Stimulated activated CD4-positive, alpha-beta T cell treated with anti-CD3 and anti-CD28 coated beads, Interleukin-4, amount 100 ng/mL, for 4 hours (primary cell): ENCODE results near the gene LCOR.

ENCODE experiments used
- DNase-seq, 2 experiments: peaks; one replicate each; pipeline ENCODE4 v3.0.0-alpha.2; 2020

Gene LCOR

DNA sequence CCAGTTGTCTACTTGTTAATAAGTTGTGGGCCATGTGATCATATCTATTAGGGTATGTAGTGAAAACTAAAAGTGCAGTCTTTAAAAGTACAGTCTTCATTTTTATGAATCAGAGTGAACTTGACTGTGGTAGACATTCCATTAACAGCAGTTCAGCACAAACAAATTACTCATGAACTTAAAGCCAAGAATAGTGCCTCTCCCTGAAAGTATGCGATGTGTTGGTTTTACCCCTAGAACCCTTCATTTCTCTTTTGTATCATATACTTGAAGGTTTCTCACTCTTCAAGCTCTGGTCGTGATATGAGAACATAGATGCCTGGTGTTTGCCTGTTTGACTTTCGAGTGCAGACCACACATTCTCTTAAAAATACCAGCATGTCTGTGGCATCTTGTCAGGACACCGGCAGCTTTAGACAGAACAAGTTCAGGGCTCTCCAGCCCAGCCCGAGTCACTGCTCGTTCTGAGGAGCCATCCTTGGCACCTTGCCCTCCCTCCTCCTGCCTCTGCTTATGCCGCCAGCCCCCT is 159.3 kb downstream of the LCOR start:
- no peak for DNase-seq

DNA sequence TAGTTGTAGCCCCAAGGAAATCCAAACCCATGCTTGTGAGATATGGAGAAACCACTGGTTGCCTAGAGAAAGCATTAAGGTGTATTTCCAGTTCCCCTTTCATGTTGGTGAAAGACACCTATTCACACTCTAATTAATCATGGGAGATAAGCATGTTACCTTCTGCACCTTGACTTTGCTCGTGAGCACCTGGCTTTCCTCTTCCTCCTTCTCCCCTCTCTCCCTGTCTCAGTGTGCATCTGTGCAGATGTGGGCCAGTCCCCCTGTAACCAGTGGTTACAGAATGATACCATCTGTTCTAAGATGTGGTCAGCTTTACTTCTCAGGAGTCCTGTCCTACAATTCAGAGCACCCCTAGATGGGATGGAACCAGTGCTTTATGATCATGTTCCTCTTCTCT is 160.6 kb downstream of the LCOR start:
- no peak for DNase-seq

DNA sequence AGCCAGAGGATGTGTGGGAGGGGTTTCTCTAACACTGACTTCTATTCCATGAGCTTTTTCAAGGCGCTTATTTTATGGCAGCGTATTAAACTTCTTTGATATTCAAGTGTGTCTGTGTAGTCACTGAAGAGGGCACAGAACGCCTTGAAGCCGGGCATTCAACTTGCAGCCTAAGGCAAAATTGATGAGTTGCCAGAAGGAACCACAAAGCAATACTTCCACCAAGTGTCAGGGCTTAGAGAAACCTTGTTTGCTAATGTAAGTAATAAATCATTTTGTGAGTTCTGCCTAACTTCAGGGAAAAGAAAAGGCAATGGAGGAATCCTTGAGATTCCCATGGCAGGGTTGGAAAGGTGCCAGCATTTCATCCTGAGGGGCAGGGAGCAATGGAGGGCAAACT is 163.8 kb downstream of the LCOR start:
- no peak for DNase-seq

DNA sequence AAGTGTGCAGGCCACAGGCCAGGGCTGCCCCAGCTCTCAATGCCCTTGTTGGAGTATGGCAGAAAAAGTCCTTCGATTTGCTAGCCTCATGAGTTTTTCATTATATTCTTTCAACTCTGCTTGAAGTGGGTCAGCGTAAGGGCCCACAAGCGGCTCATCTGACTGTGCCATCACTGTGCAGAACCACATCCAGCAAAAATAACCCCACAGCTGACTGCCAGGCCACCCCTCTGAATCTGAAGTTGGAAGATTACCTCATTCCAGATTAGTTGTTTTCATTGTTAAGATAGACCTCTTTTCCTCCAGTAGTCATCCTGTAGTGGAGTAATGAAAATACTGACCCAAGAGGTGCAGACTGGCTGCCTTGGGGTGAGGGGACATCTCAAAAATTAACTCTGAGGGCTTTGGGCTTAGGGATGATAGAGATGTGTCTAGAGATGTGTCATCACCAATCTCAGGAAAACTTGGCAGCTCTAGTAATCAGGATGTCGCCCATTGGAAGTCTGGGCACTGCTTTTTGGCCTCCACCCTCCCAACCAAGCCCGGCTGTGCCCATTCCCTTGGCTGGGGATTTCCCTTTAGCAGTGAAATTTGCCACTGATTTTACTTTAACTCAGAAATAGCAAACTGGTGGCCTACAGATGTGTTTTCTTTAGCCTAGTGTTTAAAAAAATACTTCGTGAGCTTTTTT is 164.3 kb downstream of the LCOR start:
- no peak for DNase-seq

DNA sequence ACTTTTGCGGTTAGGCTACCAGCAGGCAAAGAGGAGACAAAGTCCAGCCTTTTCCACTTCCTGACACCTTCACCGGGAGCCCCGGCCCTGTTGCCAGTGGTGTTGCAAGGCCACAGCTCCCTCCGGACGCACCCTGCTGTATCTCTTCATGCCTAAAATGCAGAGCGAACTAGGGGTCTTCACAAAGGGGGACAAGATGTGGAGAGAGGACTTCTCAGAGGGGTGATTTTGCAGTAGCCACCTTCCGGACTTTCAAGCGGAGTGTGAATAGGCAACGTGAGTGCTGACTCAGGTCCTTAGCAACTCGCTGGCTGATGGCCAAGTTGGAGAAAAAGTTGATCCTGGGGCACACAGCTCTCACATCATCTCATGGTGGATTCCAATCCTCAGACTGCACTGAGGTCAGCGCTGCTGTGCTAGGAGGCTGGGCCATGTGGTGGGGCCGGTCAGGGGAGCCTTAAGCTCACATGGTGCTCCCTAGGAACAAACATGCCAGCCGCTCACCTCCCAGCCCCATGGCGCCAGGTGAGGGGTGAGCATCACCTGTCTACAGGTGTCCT is 166.3 kb downstream of the LCOR start:
- no peak for DNase-seq

DNA sequence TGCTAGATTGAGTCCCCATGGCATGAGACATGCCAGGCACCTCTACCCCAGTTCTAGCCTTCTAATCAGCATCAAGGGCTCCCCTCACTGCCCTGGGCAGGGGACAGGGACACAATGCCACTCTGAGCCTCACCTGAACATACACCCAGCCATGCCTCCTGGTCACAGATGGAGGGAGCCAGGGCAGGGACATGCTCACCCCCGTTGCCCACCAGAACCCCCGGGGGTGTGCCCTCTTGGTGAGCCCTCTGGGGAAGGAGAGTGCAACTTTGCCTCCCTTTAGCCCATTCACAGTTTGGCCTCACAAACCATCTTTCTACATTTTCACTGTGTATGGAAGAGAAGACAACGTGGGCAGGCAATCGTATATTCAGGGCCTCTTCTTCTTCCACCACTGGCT is 167.2 kb downstream of the LCOR start:
- DNase-seq: no peak

DNA sequence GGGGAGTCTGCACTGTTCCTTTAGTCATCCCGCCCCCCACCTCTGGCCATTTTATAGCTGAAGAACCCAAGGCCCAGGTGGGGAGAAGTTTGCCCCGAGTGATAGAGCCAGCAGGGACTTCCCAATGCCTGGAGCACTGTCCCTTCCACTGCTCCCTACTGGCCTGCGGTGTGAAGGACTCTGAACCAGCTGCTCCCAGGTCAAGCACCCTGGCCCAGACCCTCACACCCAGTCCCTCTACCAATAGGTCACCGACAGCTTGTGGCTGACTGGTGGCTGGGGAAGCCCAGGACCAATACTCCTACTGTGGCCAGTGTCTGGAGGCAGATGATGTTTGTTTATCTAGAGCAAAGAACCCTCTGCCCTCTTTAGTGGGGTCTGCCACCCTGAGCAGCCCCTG is 167.9 kb downstream of the LCOR start:
- DNase-seq: no peak

- DNase-seq: no peak
Measured at GRCh38 chr10:97000487-97001182, 168.5 kb downstream of the LCOR start.

DNA sequence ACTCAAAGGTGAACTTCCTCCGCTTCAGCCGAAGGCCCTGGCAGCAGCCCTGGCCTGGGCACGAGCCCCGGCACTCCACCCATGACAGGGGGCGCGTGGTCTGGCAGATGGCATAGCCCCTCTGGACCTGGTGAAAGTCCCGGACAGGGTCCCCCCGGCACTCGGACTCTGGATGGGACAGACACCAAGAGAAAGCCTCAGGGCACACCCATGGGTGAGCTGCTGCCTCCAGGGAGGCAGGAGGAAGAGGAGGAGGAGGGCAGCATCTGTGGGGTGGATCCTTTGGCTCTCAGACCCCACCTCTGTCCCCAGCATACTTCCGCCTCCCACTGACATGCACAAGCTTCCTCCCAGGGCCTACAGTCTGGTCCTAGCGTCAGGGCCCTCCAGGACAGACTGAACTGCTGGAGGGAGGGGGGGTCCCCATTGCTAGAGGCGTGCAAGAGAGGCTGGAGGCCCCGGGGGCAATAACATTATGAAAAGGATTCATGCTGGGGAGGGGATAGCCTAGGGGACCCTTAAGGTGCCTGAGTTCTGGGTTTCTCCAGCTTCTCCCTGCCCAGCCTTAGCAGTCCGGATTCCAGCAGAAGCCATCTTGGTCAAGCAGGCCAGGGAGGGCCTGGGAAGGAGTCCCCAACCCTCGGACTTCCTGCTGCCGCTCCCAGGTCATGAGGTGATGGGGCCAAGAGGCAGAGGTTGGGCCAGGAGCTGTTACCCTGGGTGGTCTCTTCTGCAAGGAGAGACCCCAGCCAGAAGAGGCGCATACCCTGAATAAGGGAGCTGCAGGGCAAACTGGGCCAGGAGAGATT is 169.3 kb downstream of the LCOR start:
- no peak for DNase-seq

DNA sequence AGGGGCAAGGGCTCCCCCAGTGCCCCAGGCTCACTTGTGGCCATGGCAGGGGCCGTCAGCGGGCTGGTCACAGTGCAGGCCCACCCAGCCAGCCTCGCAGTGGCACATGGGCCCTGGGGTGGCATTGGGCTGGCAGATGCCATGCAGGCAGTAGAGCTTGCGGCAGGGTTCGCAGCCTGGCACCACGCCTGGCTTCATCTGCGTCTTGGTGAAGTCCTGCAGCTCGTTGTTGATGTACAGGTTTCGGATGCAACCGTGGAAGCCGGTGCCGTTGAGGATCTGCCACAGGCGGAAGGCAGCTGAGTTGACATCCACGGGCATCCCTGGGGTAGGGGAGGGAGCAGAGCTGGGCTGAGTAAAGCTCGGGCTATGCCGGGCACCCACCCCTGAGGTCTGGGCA is 170.6 kb downstream of the LCOR start:
- no peak for DNase-seq

GRCh38 chr10:97003151-97003803 is 171.2 kb downstream of the LCOR start:
- no peak for DNase-seq

DNA sequence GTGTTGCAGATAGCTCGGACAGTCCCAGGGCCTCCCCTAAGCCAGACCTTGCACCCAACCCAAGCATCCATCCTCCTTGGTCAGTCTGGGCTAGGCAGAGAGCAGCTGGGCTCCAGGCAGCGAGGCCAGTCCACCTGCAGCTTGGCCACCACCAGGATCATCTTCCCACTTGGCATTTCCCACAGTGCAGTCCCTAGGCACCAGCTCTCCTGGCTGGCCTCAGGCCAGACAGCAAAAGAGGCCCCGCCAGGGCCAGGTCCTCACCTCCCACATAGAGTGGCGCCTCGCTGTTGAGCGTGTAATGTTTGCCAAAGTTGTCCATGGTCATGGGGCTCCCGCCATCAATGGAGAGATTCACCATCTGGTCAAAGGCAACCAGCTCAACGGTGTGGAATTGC is 171.7 kb downstream of the LCOR start:
- DNase-seq: no peak

DNA sequence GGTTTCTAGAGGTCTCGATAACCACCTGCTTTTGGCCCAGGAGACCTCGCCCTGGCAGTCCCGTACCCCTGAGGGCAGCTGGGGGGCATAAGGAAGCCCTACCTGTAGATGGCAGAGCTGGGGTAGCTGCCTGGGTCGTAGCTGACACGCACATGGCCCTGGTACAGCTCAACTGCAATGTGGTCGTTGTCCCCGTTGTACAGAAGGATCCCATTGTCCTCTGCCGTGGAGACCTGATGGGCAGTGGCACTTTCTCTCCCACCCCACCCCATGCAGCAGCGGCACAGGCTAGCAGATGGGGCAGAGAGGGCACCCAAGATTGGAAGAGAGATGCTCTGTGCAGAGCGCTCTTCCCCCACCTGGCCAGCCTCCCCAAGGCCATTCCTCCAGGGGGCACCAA is 172.5 kb downstream of the LCOR start:
- DNase-seq: no peak

GRCh38 chr10:97005349-97005748 is 173.3 kb downstream of the LCOR start:
- no peak for DNase-seq

DNA sequence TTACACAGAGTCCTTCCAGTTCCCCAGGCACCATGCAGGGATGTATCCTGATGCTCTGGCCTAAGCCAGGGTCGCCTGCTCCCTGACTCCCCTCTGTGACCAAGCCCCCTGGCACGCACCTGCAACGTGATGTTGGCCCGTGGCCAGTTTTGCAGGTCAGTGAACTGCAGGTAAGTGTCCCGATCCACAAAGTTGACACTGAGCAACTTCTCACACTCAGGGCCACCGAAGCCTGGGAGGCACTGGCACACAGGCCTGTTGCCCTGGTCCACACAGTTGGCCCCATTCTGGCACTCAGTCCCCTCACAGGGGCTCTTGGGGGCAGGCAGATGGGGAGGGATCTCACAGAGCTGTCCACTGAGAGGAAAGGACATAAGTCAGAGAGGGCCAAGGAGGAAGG is 174.3 kb downstream of the LCOR start:
- no peak for DNase-seq

DNA sequence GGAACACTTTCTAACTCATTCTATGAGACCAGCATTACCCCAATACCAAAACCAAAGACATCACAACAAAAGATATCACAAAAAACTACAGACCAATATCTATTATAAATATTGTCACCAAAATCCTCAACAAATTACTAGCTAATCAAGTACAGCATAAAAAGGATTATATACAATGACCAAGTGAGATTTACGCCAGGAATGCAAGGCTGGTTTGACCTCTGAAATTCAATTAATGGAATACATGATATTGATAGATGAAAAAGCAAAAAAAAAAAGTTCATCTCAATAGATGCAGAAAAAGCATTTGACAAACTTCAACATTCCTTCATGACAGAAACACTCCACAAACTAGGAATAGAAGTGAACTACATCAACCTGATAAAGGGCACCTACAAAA is 175.3 kb downstream of the LCOR start:
- no peak for DNase-seq

GRCh38 chr10:97010695-97011206 is 178.7 kb downstream of the LCOR start:
- no peak for DNase-seq

DNA sequence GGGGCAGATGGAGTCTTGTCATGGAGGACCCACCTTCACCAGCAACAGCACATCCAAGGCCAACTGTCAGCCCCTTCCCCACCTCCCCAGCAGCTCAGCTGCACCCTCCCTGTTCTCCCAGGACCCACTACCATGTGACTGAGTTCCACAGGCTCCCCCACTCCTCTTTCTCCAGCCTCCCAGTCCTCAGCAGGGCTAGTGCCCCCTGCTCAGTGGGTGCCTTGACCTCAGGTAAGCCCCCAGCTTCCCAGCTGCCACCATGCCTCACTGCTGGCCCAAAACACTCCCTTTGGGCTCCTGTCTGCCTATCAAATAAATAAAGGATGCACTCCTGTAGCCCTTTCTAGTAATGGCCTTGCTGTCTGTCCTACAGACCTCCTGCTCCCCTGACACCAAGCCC is 179.3 kb downstream of the LCOR start:
- no peak for DNase-seq

DNA sequence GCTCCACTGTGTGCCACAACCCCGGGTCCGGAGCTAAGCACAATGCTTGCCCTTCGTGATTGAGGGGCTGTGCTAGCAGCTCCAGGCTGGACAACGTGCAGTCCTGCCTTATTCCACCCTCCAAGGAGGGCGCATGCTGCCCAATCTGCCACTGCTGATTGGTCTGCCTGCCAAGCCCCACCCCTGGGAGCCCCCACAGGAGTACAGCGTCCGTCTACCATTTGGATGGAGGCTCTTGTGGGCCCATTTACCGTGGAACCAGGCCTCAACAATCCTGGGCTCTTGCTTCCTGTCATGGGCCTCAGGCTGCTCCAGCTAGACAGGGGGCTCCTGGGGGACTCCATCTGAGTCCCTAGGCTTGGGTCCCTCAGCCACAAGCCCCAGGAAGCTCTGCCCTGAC is 180.4 kb downstream of the LCOR start:
- DNase-seq: no peak

DNA sequence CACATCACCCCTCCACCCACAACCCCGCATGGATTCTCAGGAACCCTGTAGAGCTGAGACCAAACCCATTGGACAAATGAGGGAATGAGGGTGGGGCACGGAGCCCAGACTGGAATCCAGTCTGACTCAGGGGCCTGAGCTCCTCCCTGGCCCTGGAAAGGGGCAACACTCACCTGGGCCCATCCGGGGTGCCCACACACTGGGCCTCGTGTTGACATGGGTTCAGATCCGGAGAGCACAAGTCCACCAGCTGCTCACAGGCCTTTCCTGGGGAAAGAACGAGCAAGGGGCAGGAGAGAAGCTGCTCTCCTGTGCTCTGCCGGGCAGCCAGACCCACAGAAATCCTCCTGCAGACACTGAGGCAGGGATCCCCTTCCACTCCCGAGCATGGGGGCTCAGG is 181.5 kb downstream of the LCOR start:
- DNase-seq: no peak

GRCh38 chr10:97013983-97014382 is 181.9 kb downstream of the LCOR start:
- DNase-seq: no peak

- no peak for DNase-seq
Measured at GRCh38 chr10:97015240-97015639, 183.1 kb downstream of the LCOR start.
